Measurements from ENCODE around the gene DPP8.

Gene DPP8

GRCh38 chr15:65431731-65432130 is 85.8 kb downstream of the DPP8 start:
- DNase-seq (ENCODE audit: extremely low read depth in 1 of 2, low read depth in 1 of 2): no peak

- no peak for DNase-seq (ENCODE audit: extremely low read depth in 1 of 2, low read depth in 1 of 2)
Observed at GRCh38 chr15:65426216-65426853, 91.2 kb downstream of the DPP8 start.

- DNase-seq (ENCODE audit: extremely low read depth in 1 of 2, low read depth in 1 of 2): no peak
Observed at GRCh38 chr15:65424683-65425082, 92.8 kb downstream of the DPP8 start.

- DNase-seq (ENCODE audit: extremely low read depth in 1 of 2, low read depth in 1 of 2): no peak
Observed at GRCh38 chr15:65423976-65424679, 93.4 kb downstream of the DPP8 start.

GRCh38 chr15:65423150-65423975 is 94.1 kb downstream of the DPP8 start:
- DNase-seq (ENCODE audit: extremely low read depth in 1 of 2, low read depth in 1 of 2): no peak

- no peak for DNase-seq (ENCODE audit: extremely low read depth in 1 of 2, low read depth in 1 of 2)
Observed at GRCh38 chr15:65421360-65422215, 95.9 kb downstream of the DPP8 start.

GRCh38 chr15:65420975-65421359 is 96.5 kb downstream of the DPP8 start:
- DNase-seq (ENCODE audit: extremely low read depth in 1 of 2, low read depth in 1 of 2): no peak

- no peak for DNase-seq (ENCODE audit: extremely low read depth in 1 of 2, low read depth in 1 of 2)
Observed at GRCh38 chr15:65418596-65418995, 98.9 kb downstream of the DPP8 start.

GRCh38 chr15:65416845-65417416 is 100.6 kb downstream of the DPP8 start:
- DNase-seq (ENCODE audit: extremely low read depth in 1 of 2, low read depth in 1 of 2): no peak

GRCh38 chr15:65414841-65415621 is 102.5 kb downstream of the DPP8 start:
- DNase-seq (ENCODE audit: extremely low read depth in 1 of 2, low read depth in 1 of 2): no peak

- DNase-seq (ENCODE audit: extremely low read depth in 1 of 2, low read depth in 1 of 2): no peak
Observed at GRCh38 chr15:65413760-65414144, 103.7 kb downstream of the DPP8 start.

- DNase-seq (ENCODE audit: extremely low read depth in 1 of 2, low read depth in 1 of 2): no peak
Observed at GRCh38 chr15:65413051-65413759, 104.3 kb downstream of the DPP8 start.

- DNase-seq (ENCODE audit: extremely low read depth in 1 of 2, low read depth in 1 of 2): no peak
Observed at GRCh38 chr15:65412556-65412955, 104.9 kb downstream of the DPP8 start.

GRCh38 chr15:65411465-65412071 is 105.9 kb downstream of the DPP8 start:
- no peak for DNase-seq (ENCODE audit: extremely low read depth in 1 of 2, low read depth in 1 of 2)

GRCh38 chr15:65410972-65411371 is 106.5 kb downstream of the DPP8 start:
- DNase-seq (ENCODE audit: extremely low read depth in 1 of 2, low read depth in 1 of 2): no peak

GRCh38 chr15:65410036-65410435 is 107.5 kb downstream of the DPP8 start:
- no peak for DNase-seq (ENCODE audit: extremely low read depth in 1 of 2, low read depth in 1 of 2)

- DNase-seq (ENCODE audit: extremely low read depth in 1 of 2, low read depth in 1 of 2): no peak
Observed at GRCh38 chr15:65409036-65409631, 108.4 kb downstream of the DPP8 start.

- no peak for DNase-seq (ENCODE audit: extremely low read depth in 1 of 2, low read depth in 1 of 2)
Observed at GRCh38 chr15:65408324-65409035, 109.0 kb downstream of the DPP8 start.
